ENCODE results near the gene TLCD3B. TPM values are rescaled to one million over a fixed set of nuclear protein-coding genes. Genes with fewer than 3 reads are reported as not detected.

Gene TLCD3B
- total RNA-seq, 1 experiment from 2014 or later: 20.9 TPM

DNA sequence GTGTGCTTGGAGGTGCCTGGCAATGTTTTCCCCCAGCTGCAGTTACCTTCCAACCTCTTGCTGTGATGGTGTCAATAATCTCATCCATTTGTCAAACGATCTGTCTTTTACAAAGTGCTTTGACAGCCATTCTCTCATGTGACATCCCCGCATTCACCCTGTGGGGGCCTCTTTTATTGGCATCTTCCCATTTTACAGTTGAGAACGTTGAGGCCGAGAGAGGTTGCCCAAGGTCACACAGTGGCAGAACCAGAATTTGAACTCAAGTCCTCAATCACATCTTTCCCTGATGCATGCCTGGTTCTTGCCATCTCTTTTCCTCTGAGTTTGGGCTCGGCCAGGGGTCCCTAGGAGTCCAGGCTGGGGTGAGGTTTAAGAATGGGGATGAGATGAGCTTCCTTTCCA lies 55.9 kb downstream of the TLCD3B start:
- H4K8ac ChIP-seq (replicated peaks; ENCODE audit: insufficient read length, low read depth, low read length): no peak overlapping the region
- WGBS (ENCODE audit: extremely low coverage, insufficient read length, low lambda C conversion rate): no CpG with 5 or more reads among the region's 5 CpGs
- H3K23me2 ChIP-seq (ENCODE audit: insufficient read length, low read depth, low read length, poor library complexity, severe bottlenecking): peaks cover 14% of the 10 kb centered on the region
- peaks cover 3% of the 10 kb centered on the region; the same call in 1 of the 2 replicates for H3K4me1 ChIP-seq (ENCODE audit: insufficient read depth, low read length)
- H3K23ac ChIP-seq (ENCODE audit: insufficient read length, low read depth, low read length): no peak overlapping the region
- no peak overlapping the region for H2AK5ac ChIP-seq (ENCODE audit: insufficient read length, low read length)
- peaks cover 3% of the 10 kb centered on the region; the same call in 1 of the 2 replicates for H3K27me3 ChIP-seq (ENCODE audit: insufficient read depth, low read length)
- peaks cover 37 to 50% (median 49%) of the 10 kb centered on the region in 3 experiments for H3K36me3 Mint-ChIP-seq (ENCODE audit: insufficient read depth in 1 of 3, low read depth in 3 of 3)
- H4K91ac ChIP-seq (ENCODE audit: insufficient read length, low read depth, low read length): no peak overlapping the region
- DNase-seq: no peak
- peak overlapping the region; percentile 49 for H3K9ac ChIP-seq (ENCODE audit: extremely low read depth, insufficient read length, low read length)
- H3T11ph ChIP-seq (ENCODE audit: low read length): no peak overlapping the region
- H2BK120ac ChIP-seq (ENCODE audit: low read depth, low read length, poor library complexity, severe bottlenecking): no peak overlapping the region
- no peak overlapping the region for H3K56ac ChIP-seq (ENCODE audit: insufficient read length, low read depth, low read length)
- H3K79me2 ChIP-seq (ENCODE audit: insufficient read depth, low read length): peaks cover 5% of the 10 kb centered on the region; the same call in 1 of the 2 replicates
- no peak overlapping the region for H3K4ac ChIP-seq (ENCODE audit: low read depth, low read length)
- no peak overlapping the region for H2AFZ ChIP-seq (ENCODE audit: low read length)
- no peak overlapping the region for H3K18ac ChIP-seq (ENCODE audit: insufficient read length, low read depth, low read length)
- H2BK20ac ChIP-seq (ENCODE audit: low read depth, low read length, poor library complexity, severe bottlenecking): no peak overlapping the region
- H3K27ac Mint-ChIP-seq: no peak overlapping the region
- H3K9me3 Mint-ChIP-seq: peaks cover 14 to 16% of the 10 kb centered on the region in 2 experiments
- H4K5ac ChIP-seq (ENCODE audit: insufficient read length, low read depth, low read length): no peak overlapping the region
- no peak overlapping the region for H2BK5ac ChIP-seq (ENCODE audit: insufficient read length, low read length)
- no peak overlapping the region for H3K14ac ChIP-seq (ENCODE audit: insufficient read depth, low read length)
- peaks cover 7% of the 10 kb centered on the region for H3K9me3 ChIP-seq (ENCODE audit: control insufficient read depth, low read depth, low read length)
- H4K20me1 ChIP-seq (ENCODE audit: control insufficient read depth, insufficient read depth, insufficient read length): no peaks in the 10 kb centered on the region
- TF ChIP-seq, protein P1, sequence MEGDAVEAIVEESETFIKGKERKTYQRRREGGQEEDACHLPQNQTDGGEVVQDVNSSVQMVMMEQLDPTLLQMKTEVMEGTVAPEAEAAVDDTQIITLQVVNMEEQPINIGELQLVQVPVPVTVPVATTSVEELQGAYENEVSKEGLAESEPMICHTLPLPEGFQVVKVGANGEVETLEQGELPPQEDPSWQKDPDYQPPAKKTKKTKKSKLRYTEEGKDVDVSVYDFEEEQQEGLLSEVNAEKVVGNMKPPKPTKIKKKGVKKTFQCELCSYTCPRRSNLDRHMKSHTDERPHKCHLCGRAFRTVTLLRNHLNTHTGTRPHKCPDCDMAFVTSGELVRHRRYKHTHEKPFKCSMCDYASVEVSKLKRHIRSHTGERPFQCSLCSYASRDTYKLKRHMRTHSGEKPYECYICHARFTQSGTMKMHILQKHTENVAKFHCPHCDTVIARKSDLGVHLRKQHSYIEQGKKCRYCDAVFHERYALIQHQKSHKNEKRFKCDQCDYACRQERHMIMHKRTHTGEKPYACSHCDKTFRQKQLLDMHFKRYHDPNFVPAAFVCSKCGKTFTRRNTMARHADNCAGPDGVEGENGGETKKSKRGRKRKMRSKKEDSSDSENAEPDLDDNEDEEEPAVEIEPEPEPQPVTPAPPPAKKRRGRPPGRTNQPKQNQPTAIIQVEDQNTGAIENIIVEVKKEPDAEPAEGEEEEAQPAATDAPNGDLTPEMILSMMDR (conservative IDR thresholded peaks at IDR 0.05): no peak
- H2BK15ac ChIP-seq (ENCODE audit: low read depth, low read length): no peak overlapping the region
- H3K27ac ChIP-seq (ENCODE audit: insufficient read length, low read depth, low read length): no peak overlapping the region
- H3K4me2 ChIP-seq (ENCODE audit: insufficient read depth, insufficient read length, low read length): peak overlapping the region; percentile 84
- H3K4me3 Mint-ChIP-seq: peak overlapping the region; percentile 95 to 96
- H3K79me1 ChIP-seq (ENCODE audit: insufficient read depth, low read depth, low read length, poor library complexity, severe bottlenecking): peaks cover 7% of the 10 kb centered on the region
- peaks cover 16% of the 10 kb centered on the region for H3K27me3 Mint-ChIP-seq (ENCODE audit: low read depth)
- no peak overlapping the region for H2BK12ac ChIP-seq (ENCODE audit: insufficient read length, low read depth, low read length)
- H3K4me1 Mint-ChIP-seq: peaks cover 29% of the 10 kb centered on the region in 2 experiments

Other genes with a start within 250 kb of the TLCD3B start
- 148 and 151 TPM in 2 replicates for gene KIF22, start 240.5 kb downstream of the TLCD3B start, total RNA-seq (2021)
- 412 and 414 TPM in 2 replicates for gene MAZ, start 224.7 kb downstream of the TLCD3B start, total RNA-seq (2021)
- gene PRRT2, start 219.1 kb downstream of the TLCD3B start, total RNA-seq (2021): 10.7 and 14.6 TPM in 2 replicates
- gene PAGR1, start 215.1 kb downstream of the TLCD3B start, total RNA-seq (2021): 65.3 and 67.8 TPM in 2 replicates
- gene MVP, start 210.8 kb downstream of the TLCD3B start, total RNA-seq (2021): 2.5 and 3.1 TPM in 2 replicates
- 70.0 and 70.6 TPM in 2 replicates for gene CDIPT, start 168.0 kb downstream of the TLCD3B start, total RNA-seq (2021)
- 44.7 and 50.8 TPM in 2 replicates for gene SEZ6L2, start 131.7 kb downstream of the TLCD3B start, total RNA-seq (2021)
- 16.7 and 17.9 TPM in 2 replicates for gene ASPHD1, start 130.8 kb downstream of the TLCD3B start, total RNA-seq (2021)
- 16.8 and 18.3 TPM in 2 replicates for gene KCTD13, start 105.0 kb downstream of the TLCD3B start, total RNA-seq (2021)
- 82.1 and 89.1 TPM in 2 replicates for gene TMEM219, start 69.2 kb downstream of the TLCD3B start, total RNA-seq (2021)
- gene TAOK2, start 57.4 kb downstream of the TLCD3B start, total RNA-seq (2021): 43.1 and 43.9 TPM in 2 replicates
- gene HIRIP3, start 35.7 kb downstream of the TLCD3B start, total RNA-seq (2021): 18.5 and 21.6 TPM in 2 replicates
- 94.1 and 101 TPM in 2 replicates for gene INO80E, start 35.0 kb downstream of the TLCD3B start, total RNA-seq (2021)
- 10.2 and 12.2 TPM in 2 replicates for gene DOC2A, start 20.2 kb downstream of the TLCD3B start, total RNA-seq (2021)
- not detected in 2 replicates for gene C16orf92, start 8.1 kb downstream of the TLCD3B start, total RNA-seq (2021)
- 1,356 and 1,375 TPM in 2 replicates for gene ALDOA, start 34.5 kb upstream of the TLCD3B start, total RNA-seq (2021)
- 162 and 163 TPM in 2 replicates for gene PPP4C, start 44.7 kb upstream of the TLCD3B start, total RNA-seq (2021)
- gene TBX6, start 60.7 kb upstream of the TLCD3B start, total RNA-seq (2021): 1.6 and 1.9 TPM in 2 replicates
- gene YPEL3, start 64.9 kb upstream of the TLCD3B start, total RNA-seq (2021): 26.3 and 27.5 TPM in 2 replicates
- gene GDPD3, start 82.3 kb upstream of the TLCD3B start, total RNA-seq (2021): 3.8 and 4.0 TPM in 2 replicates
- gene MAPK3, start 91.9 kb upstream of the TLCD3B start, total RNA-seq (2021): 52.3 and 53.5 TPM in 2 replicates
- gene CORO1A, start 152.3 kb upstream of the TLCD3B start, total RNA-seq (2021): 3.4 and 4.8 TPM in 2 replicates
- 202 and 218 TPM in 2 replicates for gene BOLA2B, start 162.4 kb upstream of the TLCD3B start, total RNA-seq (2021)
- 30.3 TPM in 2 replicates for gene SLX1A, start 162.6 kb upstream of the TLCD3B start, total RNA-seq (2021)
- 21.5 and 21.8 TPM in 2 replicates for gene SULT1A3, start 168.0 kb upstream of the TLCD3B start, total RNA-seq (2021)
- gene NPIPB13, start 217.2 kb upstream of the TLCD3B start, total RNA-seq (2021): 14.3 and 16.4 TPM in 2 replicates

Measured in H9 (cell line).